ENCODE measurements around the gene ADGRB3.

DNA sequence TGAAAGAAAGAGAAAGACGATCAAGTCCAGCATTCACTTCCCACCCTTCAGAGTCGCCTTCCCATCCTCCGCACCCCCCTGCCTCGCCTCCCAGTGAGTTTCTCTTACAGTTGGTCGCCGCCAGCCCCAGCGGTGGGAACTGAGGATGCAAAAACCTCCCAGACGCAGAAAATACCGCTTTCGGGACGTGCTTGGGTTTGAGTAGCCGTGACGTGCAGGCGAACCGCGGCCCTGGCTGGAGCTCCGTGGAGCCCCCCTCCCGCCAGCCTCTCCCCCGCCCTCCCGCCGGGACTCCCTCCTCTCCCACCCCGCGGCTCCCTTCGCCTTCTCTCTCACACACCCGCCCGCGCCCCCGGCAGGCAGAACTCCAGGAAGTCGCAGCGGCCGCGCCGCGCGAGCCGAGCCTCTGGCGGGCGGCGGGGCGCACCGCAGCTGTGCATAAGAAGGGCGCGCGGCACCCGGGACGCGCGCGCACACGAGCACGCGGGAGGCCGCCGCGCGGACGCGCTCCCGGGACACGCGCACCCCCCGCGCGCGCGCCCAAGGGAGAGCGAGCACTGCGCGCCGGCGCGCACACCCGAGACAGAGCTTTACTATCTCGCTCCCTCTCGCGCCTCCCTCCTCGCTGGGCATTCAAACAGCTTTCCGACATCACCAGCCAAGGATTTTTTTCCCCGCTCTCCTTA is at the start of gene ADGRB3:
- TF ChIP-seq POLR2A (IDR thresholded peaks at IDR 0.05) (peak in 1 of 2 donors; percentile 50), CTCF (IDR thresholded peaks at IDR 0.05) (peak in 3 of 4 experiments; percentile 15 to 63 (median 41))
